ENCODE results near the gene CENPO. TPM values are rescaled to one million over a fixed set of nuclear protein-coding genes. Genes with fewer than 3 reads are reported as not detected.

Gene CENPO
- total RNA-seq, 1 experiment from 2014 or later, result 29.5 TPM

DNA sequence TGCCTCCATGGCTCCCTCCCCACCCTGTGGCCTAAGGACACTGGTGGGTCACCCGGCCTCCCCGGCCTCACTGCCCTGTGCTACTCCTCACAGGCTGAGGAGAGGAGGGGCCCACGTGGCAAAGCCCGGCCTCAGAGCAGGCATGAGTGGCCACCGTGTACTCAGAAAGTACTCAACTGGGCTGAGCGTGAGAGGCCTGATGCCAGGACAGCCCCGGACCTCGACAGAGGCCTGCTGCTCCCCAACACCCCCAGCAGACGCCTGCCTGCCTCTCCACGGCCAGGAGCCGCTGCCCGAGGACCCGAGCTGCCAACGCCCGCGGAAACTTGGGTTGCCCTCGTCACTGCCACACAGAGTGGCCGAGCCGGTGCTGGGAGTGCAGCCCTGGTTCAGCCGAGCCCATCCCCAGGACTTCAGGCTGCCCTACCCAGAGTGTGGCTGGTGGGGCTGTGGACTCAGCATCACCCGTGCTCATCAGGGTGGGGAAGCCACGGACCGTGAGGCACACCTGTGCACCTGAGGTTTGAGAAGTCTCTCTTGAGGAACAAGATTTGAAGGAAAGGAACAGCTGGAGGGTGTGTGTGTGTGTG, 59.3 kb downstream of the CENPO start:
- no peak for DNase-seq (ENCODE audit: low spot score)
- in situ Hi-C loops (cut with HindIII; ENCODE audit: low sequenced_read_pairs), result no loop called here

DNA sequence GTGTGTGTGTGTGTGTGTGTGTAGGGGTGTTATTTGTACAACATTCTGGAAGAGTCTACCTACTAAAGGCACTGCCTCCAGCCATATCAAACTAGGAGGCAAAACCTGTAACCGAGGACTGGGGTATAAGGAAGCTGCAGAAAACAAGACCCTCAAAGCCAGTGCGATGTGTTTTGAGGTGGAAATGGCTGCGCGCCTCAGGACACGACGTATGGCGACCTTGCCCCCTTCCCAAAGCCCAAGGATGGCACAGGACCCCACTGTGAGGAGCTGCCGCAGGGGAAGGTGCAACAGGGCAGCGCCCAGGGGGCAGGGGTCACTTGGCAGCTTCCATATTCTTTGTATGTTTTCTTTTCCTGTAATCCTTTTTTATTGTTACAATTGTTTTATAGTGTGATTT, 59.8 kb downstream of the CENPO start:
- in situ Hi-C loops (cut with HindIII; ENCODE audit: low sequenced_read_pairs), result no loop called here
- DNase-seq (ENCODE audit: low spot score), result no peak

DNA sequence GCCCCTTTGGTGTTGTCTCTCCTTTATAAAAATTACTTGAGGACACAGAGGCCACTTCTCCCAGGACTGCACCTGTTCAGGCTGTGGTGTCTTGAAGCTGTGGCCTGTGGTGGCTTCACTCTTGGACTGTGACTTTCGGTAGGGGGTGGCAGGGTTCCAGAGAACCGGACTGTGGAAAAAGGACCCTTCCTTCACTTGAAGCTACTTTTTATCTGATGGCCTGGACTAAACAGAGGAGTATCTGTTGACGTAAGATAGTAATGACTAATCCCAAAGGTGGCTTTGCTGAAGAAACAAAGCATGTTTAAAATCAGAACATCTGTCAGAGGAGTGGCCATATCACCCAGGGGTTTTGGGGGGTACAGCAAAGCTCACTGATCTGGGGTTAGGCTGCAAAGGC, 60.8 kb downstream of the CENPO start:
- in situ Hi-C loops (cut with HindIII; ENCODE audit: low sequenced_read_pairs), result no loop called here
- no peak for DNase-seq (ENCODE audit: low spot score)

DNA sequence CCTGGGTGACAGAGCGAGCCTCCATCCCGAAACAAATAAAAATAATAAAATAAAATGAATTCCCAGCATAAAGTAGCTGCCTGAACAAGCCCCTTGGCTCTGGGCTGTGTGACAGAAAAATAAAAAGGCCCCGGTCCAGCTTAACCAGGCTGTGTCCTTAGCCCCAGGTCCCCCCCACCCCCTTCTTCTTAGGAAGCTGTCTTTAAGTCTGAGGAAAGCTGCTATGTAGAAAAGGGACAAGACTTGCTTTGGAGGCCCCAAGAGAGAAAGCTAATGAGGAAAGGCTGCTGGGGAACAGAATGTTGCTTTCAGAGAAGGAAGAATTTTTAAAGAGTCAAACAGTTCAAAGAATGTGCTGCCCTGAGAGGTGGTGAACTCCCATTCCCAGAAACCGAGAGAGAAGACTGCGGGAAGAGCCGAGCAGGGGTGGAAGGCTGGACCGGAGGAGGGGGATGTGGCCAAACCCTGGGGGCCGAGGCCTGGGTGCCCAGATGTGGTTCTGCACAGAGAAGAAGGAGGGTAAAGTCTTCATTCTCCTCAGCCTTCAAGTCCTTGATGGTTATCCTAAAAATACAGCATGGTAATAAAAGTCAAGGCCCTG, 61.9 kb downstream of the CENPO start:
- in situ Hi-C loops (cut with HindIII; ENCODE audit: low sequenced_read_pairs), result no loop called here
- no peak for DNase-seq (ENCODE audit: low spot score)

DNA sequence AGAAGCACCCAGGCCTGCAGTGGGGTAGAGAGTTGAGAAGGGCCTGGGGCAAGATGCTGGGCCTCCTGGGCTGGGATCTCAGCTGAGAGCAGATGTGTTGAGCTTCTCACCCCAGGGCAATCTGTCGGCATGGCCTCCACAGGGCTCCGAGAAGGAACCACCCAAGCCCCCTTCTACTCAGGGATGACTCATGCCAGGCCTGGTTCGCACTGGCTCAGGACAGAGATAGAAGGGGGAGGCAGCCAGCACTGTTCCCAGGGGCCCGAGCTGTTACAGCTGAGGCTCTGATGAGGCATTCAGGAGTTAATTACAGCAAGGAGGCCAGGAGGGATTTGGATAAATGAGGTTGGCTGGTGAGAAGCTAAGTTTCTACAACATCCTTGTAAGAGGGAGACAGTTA, 62.5 kb downstream of the CENPO start:
- DNase-seq (ENCODE audit: low spot score), result no peak
- in situ Hi-C loops (cut with HindIII; ENCODE audit: low sequenced_read_pairs), result no loop called here

DNA sequence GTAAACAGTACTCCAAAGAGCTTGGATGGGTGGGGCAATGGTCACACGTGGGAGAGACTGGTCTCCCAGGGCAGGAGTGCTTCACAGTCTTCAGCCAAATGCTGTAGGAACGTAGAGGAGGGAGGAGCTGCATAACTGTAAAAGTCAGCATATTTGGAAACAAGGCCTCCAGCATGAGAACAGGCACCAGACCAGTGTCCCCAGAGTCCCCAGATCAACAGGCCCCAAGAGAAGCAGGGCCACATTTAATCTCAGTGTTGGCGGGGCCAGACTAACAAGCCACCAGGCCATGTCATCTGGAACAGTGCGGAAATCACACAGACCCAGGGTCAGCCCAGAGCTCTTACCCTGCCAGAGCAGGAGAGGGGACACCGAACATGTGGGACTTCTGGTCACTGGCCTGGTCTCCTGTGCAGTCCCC, 63.6 kb downstream of the CENPO start:
- no peak for DNase-seq (ENCODE audit: low spot score)
- in situ Hi-C loops (cut with HindIII; ENCODE audit: low sequenced_read_pairs), result no loop called here

DNA sequence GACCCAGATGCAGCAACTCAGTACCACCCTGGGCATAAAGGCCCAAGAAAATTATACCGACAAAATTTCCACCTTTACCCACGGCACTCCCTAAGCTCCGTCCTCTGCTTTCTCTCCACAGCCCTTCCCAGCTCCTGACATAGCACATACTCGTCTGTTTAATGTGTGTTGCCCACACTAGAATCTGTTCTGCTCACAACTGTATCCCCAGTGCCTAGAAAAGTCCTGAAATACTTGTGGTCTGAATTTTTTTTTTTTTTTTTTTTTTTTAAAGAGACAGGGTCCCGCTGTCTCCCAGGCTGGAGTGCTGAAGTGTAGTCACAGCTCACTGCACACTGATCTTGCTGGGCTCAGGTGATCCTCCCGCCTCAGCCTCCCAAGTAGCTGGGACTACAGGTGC, 64.5 kb downstream of the CENPO start:
- no peak for DNase-seq (ENCODE audit: low spot score)
- in situ Hi-C loops (cut with HindIII; ENCODE audit: low sequenced_read_pairs), result no loop called here

DNA sequence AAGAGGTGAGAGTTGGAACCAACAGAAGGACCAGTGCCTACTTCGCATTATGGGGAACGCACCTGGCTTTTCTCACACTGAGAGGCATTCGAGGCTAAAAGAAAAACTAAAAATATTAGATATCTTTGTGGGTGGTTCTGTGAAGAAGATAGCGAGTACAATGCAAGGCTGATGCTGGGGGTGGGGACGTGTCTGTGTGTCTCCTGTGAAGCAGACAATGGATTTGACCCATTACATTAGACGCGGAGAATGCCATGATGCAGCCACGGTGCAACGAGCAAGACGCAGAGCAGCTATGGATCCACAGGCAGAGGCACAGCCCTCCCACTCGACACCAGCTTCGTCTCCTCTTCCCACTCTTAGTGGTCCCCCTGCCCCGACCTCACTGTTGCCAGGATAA, 65.8 kb downstream of the CENPO start:
- in situ Hi-C loops (cut with HindIII; ENCODE audit: low sequenced_read_pairs), result no loop called here
- no peak for DNase-seq (ENCODE audit: low spot score)

DNA sequence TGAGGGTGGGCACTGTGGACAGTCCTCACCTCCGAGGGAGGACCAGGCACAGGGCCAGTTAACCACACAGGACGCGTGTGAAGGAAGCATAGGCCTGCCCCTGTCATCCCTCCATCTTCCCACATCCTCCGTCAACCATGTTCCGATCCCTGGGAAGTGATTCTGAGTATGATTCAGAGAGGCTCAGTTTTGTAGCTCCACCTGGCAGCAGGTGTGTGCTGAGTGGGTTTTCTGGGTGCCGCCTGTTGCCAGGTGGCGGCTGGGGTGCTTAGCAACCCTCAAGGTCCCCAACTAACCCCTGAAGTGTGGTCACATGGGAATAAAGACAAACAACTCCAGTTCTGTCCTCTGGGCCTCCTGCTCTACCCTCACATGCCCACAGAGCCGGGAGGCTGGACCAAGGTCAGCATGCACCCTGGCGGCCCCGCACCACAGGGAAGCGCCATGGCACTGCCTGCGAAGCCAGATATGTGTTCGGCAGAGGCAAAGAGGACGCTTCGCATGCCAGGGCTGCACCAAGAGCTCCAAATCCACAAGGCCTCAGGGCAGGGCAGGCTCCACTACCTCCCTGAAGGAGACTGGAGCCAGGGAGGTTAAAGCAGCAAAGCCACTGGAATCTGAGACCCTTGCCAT, 66.9 kb downstream of the CENPO start:
- no peak for DNase-seq (ENCODE audit: low spot score)
- in situ Hi-C loops (cut with HindIII; ENCODE audit: low sequenced_read_pairs), result no loop called here

DNA sequence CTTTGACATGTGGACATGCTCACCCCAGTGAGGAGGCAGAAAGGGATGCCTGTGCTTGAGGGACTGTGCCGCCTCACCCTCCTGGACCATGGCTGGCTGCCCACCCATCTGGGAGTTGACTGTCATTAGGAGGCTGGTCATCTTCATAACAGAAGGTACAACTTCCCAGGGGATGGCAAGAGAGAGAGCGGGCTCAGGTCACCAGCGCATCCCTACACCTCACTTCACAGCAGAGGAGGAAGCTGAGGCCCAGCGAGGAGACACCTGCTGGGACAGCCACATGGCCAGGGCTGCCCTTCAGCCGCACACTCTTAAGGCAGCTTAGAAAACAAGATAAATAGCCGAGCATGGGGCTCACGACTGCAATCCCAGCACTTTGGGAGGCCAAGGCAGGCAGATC, 67.4 kb downstream of the CENPO start:
- DNase-seq (ENCODE audit: low spot score), result peak; percentile 77
- in situ Hi-C loops (cut with HindIII; ENCODE audit: low sequenced_read_pairs), result no loop called here

DNA sequence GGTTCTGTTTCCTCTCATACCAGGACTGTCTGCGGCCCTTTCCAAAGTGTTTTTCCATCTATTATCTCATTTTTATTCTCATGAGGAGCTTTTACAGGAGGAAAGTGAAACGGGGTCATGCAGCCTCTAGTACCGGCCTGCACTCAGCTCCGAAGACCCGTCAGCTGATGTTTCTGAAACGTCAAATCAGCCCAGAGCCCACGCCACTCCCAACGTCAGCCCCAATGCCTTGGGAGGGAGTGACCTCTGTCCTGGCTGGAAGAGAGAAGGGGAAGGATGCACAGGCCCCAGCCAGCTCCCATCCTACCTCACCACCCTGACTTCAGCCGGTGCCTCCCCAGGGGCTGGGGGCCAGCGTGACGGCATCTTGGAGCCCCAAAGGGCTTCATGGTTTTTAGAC, 68.3 kb downstream of the CENPO start:
- DNase-seq (ENCODE audit: low spot score), result no peak
- in situ Hi-C loops (cut with HindIII; ENCODE audit: low sequenced_read_pairs), result no loop called here

DNA sequence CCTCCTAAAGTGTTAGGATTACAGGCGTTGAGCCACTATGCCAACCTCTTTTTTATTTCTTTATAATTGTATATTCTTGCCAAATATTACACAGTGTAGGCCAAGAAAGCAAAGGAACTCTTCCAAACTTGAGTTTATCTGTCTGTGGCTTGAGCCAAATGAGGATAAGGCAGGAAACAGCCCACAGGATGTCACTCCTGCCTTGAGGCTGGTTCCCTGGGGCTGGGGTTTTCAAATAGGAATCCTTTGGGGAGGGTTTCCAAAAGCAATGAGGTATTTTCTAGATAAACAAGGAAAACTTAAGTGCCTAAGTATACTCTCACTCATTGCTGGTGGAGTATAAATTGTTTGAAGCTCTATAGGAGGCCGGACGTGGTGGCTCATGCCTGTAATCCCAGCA, 70.4 kb downstream of the CENPO start:
- no peak for DNase-seq (ENCODE audit: low spot score)
- in situ Hi-C loops (cut with HindIII; ENCODE audit: low sequenced_read_pairs), result no loop called here

DNA sequence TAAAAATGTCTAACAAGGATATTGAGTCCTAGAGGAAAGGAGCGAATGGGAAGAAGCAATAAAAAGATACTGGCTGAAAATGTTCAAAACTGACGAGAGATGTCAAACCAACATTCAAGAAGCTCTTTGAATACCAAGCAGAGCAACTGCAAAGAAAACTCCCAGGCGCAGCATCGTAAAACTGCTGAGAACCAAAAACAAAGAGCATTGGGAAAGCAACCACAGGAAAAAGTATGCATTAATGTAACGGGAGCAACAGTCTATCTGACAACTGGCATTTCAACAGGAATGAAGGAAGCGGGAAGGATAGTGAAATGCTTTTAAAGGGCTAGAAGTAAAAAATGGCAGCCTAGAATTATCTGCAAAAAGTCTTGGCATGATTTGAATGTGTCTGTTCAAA, 73.7 kb downstream of the CENPO start:
- in situ Hi-C loops (cut with HindIII; ENCODE audit: low sequenced_read_pairs), result no loop called here
- no peak for DNase-seq (ENCODE audit: low spot score)

DNA sequence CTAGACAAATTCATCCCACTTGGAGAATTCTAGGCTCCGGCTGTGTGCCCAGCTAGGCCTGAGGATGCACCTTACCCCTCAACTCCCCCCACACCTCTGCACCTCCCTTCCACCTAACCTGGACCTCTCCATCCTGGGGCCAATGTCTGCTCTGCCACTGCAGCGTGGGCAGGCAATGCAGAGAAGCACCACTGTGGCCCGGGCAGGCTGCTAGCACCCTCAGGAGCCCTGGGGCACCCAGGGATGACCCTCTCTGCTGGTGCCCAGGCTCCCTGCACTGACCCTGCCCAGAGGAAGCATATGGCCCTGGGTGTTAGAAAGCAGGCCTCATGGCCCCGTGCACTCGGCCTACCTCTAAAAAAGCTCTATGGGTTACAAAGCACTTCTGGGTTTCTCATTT, 77.2 kb downstream of the CENPO start:
- no peak for DNase-seq (ENCODE audit: low spot score)
- in situ Hi-C loops (cut with HindIII; ENCODE audit: low sequenced_read_pairs), result no loop called here

DNA sequence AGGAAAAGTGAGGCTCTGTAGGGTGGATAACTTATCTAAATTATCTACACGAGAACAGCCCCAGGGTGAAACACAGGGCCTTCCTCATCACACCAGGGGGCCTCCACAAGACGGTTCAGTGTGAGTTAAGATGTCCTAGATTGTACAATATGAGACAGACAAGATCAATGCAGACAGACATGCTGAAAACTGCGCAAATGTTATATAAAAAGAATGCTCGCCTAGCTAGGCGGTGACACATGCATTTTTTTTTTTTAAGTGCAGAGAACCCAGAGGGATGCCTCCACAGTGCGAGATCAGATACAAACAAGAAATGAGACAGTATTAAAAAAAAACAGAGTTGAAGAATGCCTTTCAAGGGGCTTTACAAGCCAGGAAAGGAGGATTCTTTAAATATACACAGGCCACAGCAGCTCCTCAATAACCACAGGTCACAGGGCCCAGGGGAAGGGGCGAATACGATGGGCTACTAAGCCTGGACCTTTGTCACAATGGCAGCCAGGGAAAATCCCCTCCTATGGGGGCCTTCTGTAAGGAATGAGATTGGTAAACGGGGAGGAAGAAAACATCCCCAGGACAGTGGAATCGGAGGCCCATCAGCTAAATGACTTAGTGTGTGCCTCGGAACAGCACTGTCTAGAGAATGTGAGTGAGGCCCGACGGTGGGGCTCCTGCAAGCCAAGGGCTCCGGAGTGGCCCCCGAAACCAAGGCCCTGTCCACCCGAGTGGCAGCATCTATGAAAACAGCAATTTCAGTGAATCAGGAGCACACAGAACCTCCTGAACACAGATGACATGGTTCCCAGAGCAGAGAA, 77.9 kb downstream of the CENPO start:
- in situ Hi-C loops (cut with HindIII; ENCODE audit: low sequenced_read_pairs), result no loop called here
- DNase-seq (ENCODE audit: low spot score), result no peak

DNA sequence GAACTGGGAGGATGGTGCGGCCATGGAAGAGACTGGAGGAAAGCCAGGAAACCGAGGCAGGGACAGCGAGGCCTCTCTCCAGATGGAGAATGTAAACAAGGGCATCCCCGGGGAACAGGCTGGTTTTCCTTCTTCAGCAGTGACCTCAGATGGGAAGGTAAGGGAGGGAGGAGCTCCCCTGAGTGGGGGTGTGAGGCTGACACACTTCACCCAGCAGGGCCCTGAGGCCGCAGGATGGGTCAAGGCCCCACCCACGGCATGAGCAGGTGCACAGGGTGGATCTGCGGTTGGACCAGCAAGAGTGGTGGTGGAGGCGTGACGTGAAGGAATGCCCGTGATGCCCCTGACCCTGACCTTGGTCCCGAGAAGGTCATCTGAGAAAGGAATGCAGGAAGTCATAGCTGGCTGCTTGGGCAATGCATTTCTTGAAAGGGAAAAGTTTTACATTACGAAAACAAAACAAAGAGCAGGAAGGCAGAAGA, 78.7 kb downstream of the CENPO start:
- in situ Hi-C loops (cut with HindIII; ENCODE audit: low sequenced_read_pairs), result no loop called here
- peak; percentile 80 for DNase-seq (ENCODE audit: low spot score)

Data from G401 (cell line).